ENCODE results near the gene KCP.

Gene KCP

DNA sequence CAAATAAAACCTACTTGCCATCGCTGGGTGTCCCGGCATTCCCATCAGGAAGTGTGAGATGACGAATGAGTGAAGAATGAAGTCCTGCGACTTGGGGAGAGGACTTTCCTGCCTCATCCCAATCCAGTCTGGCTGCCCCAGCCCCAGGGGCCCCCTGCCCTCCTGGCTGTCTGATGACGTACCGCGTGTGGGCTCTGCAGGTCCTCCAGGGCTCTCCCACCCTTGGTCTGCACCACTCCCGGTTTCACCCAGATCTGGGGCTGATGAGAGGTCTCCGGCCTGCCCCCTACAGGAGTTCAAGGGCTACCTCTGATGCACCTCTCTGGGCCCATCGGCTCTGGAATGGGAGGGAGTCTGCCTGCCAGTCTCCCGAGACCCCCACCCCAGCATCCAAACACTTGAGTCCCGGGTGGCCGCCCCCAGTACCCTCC, 38.1 kb downstream of the KCP start:
- DNase-seq (ENCODE audit: low read depth): no peak

DNA sequence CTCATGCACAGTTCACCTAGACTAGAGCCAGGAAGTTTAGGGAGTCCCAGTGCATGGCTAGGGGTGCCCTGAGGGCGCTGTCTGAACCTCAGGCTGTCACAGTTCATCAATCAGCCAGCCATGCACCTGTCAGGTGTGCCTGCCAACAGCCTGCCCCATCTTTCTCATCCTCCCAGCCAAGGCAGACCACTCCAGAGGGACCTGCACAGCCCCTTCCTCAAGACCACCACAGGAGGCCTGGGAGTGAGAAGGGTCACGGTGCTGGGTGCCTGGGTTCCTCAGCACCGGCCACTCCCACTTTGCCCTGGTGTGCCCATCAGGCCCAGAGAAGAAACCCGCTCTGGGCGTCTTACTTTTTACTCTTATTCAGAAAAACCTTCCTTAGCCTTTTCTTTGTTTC, 39.5 kb downstream of the KCP start:
- DNase-seq (ENCODE audit: low read depth): no peak

DNA sequence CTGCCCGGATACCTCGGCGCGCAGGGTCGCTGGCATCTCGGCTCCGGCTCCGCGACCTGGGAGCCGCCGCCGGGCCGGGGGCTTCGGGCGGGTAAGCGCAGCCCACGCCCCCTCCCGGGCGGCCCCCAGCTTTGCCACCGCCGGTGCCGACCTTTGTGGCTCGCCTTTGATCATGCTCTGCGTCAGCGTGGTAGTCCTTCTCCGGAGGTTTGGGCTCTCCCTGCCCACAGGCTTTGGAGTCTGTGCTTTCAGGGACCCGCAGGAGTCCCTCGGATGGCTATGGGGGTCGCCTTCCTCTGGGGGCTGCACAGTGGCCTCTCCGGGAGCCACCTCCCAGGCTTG, 40.6 kb downstream of the KCP start:
- no peak for DNase-seq (ENCODE audit: low read depth)

DNA sequence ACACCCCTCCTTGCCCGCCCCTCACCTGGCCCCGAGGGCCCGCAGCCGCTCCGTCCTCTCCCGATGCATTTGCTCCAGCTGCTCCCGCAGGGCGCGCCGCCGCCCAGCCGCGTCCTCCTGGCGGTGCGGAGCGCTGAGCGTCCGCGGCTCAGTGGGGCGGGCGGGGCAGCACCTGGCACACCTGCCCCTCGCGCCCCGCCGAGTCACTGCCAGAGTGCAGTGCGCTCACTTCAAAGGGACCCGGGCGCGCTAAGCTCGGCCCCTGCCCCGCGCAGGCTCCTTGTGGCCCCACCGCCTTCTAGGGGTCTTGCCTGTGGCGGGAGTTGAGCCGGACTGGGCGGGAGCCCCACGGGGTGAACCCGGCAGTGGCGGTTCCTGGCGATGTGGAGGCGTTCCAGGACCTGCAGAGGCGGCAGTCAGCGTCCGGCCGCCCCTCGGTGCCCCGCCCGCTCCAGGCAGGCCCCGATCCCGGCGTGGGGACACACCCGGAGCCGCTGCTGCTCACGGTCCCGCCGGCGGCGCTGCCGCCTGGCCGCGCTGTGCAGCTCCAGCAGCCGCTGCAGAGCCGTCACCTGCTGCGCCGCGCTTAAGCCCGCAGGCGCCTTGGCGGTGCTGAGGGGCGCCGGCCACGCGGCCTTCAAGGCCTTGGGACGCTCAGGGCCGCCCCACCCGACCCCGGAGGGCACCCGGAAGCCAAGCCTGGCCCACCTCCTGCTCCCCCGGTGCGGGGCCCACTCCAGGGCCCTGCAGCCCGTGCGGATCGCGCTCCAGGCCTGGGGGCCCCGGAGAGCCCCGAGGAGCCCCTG, 41.2 kb downstream of the KCP start:
- no peak for DNase-seq (ENCODE audit: low read depth)

DNA sequence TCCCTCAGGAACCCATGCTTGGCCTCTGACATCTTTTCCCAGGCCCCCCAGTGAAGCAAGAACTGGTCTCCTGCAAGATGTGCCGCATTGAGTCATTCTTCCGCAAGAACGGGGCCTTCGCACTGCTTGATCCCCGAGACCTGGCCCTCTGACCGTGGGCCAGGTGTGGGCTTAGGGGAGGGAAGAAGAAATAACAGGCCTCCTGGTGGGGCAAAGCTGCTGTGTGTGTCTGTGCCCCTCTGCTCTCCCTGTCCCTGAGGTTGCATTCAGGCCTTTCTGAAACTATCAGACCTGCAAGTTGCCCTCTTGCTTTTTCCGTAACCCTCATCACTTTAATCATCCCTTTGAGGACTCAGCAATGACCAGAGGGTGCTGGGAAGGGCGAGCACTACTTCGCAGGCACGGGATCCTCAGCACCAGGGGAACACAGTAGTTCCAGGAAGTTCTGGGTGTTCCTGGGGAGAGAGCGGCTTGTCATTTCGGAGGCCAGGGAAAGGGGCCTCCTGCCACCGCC, 41.8 kb downstream of the KCP start:
- no peak for DNase-seq (ENCODE audit: low read depth)

DNA sequence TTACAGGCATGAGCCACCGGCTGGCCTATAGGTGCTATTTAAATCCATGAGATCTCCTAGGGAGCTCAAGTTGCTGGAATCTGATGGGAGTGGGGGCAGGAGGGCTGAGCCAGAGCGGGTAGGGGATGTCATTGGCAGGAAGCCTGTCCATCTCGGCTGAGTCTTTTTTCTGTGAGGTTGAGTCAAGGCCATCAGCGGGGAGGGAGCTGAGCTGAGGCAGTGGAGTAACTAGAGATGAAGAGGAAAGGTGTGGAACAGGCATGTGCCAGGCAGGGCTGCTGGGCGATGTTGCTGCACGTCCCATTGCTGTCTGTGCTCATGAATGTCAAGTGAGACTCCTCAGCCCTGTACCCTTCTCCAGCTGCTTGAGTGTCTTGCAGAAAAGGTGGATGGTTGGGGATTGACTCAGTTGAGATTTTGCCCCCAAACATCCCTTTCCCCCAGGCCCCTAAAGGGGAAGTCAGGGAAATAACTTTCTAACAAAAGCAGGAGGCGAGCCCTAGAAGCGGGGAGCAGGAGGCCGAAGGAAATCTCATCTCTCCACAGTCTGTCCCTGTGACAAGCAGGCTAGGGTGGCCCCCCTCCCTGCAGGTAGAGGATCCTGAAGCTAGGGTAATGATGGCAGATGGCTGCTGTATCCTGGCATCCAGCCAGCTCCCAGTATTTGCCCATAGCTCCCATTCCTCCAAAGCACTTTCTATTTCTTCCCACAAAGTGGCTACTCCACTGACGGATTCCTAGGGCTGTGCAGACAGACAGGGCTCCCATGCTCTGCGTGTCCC, 42.5 kb downstream of the KCP start:
- DNase-seq (ENCODE audit: low read depth): no peak

DNA sequence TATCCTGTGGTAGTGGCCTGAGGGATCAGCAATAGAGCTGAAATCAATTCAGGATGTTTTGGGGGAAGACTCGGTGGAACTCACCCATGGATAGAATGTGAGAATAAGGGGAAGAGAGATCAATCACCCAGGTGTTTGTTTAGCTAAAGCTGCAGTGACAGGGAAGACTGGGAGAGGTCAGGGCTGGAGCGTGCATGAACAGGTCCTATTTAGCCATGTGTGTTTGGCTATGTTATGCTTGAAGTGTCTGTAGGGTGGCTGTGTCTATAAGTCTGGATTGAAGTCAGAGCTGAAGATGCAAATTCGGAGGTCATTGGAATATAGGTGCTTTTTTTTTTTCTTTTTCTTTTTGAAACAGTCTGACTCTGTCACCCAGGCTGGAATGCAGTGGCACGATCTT, 43.3 kb downstream of the KCP start:
- DNase-seq (ENCODE audit: low read depth): no peak

DNA sequence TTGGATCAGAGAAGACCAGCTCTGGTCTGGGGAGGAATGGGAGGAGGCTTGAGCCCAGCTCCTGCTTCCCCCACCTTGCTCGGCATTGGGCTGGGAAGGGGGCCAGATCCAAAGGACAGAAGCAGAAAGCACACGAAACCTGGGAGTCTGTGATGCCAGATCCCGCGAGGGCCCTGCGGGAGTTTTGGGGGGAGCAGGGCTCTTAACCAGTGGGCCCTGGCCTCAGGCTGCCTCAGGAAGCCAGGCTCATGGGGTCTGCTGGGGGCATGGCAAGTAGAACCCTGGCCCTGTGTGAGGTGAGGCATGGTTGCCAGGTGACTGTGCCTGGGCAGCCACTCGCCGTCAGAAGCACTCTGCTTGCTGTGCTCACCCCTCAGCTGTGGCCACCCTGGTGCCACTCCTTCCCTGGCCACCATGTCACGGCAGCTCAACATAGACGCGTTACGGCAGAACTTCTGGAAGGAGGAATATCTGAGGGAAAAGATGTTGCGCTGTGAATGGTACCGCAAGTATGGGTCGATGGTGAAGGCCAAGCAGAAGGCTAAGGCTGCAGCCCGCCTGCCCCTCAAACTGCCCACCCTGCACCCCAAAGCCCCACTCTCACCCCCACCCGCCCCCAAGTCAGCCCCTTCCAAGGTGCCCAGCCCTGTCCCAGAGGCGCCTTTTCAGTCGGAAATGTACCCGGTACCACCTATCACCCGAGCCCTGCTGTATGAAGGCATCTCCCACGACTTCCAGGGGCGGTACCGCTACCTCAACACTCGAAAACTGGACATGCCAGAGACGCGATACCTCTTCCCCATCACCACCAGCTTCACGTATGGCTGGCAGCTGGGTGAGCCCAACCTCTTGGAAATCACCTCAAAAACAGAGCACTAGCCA, 44.3 kb downstream of the KCP start:
- DNase-seq (ENCODE audit: low read depth): no peak

DNA sequence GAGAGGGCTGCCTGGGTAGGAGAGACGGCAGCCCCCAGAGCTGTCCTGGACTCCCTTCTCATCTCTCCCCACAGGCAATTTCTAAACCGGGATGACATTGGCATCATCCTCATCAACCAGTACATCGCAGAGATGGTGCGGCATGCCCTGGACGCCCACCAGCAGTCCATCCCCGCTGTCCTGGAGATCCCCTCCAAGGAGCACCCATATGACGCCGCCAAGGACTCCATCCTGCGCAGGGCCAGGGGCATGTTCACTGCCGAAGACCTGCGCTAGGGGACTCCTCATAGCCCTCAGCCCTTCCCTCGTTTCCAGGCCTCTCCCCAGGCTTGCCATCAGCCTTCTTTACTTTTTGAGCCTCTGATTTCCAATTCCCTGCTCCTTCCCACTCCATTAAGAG, 45.2 kb downstream of the KCP start:
- no peak for DNase-seq (ENCODE audit: low read depth)

DNA sequence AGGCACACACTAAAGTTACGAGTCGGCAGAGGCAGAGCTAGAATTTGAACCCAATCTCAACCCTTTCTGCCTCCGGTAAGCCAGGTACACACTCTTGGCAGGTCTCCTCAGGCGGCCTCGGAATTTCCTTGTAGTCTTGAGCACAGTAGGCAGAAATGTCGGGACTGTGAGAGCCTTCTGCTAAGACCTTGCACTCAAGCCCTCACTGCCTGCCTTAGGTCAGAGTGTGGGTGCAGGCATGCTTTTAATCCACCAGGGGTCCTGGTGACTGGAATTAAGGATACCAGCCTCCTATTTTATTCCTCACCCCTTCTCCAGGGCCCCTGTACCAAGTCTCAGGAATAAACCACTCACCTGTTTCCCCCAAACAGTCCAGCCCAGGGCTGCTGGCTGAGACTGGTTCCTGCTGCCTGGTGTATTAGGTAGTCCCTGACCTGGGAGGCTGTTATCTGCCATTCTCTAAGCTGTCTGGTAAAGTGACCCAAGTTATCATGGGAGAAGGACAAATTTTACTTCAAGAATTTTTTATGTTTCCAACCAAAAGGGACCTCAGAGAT, 47.0 kb downstream of the KCP start:
- DNase-seq (ENCODE audit: low read depth): no peak

DNA sequence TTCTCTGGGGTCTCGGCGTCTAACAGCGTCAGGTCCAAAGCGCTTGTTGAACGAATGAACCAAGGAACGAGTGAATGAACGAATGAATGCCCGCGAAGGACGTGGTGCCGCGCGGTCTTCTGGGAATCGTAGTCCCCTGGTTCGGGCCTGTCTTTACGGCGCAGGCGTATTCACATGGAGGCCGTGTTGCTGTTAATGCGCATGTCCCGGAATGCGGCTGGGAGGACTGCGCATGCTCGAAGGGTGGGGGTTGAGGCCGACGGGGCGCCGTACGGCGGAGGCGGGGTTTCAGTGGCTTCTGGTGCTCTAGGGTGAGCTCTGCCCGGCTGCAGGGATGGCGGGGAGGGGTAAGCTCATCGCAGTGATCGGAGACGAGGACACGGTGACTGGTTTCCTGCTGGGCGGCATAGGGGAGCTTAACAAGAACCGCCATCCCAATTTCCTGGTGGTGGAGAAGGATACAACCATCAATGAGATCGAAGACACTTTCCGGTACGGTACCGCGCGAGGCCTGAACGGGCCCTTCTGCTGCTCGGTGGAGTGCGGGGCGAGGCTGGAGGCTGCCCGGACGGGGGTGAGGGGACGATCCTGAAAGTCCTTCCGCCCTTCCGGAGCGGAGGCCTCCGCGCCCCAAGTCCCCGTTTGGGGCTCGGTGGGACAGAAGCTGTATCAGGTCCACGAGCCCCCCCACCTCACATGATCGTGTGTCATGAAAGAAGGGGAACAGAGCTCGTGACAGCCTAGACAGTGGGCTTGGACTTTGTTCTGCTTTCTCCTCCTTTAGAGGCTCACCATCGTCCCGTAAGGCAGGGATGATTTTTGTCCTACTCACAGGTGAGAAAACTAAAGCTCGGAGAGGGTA, 47.7 kb downstream of the KCP start, which contains the start of gene ATP6V1F:
ATP6V1F (plus strand) TSS at position 286 of the 862 bp plus-strand sequence; CDS start at position 335, 49 bp downstream.
- DNase-seq (ENCODE audit: low read depth): peak; percentile 99

DNA sequence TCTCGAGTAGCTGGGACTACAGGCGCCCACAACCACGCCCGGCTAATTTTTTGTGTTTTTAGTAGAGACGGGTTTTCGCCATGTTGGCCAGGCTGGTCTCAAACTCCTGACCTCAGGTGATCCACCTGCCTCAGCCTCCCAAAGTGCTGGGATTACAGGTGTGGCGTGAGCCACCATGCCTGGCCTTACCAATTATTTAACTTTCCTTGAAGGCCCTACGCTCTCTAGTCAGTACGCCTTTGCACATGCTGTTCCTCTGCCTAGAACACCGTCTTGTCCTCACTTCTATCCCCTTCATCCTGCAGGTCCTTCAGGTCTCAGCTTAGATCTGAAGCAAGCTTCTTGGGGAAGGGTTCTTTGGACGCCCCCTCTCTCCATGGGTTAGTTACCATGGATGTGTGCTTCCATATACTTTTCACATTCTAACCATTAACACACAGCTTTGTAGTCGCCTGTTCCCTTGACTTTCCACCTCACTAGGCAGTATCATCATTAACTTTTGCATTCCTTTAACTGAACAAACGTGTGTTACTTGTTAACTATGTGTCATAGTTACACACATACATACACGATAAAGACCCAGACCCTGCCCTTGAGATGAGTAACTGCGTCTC, 48.4 kb downstream of the KCP start:
- DNase-seq (ENCODE audit: low read depth): no peak

DNA sequence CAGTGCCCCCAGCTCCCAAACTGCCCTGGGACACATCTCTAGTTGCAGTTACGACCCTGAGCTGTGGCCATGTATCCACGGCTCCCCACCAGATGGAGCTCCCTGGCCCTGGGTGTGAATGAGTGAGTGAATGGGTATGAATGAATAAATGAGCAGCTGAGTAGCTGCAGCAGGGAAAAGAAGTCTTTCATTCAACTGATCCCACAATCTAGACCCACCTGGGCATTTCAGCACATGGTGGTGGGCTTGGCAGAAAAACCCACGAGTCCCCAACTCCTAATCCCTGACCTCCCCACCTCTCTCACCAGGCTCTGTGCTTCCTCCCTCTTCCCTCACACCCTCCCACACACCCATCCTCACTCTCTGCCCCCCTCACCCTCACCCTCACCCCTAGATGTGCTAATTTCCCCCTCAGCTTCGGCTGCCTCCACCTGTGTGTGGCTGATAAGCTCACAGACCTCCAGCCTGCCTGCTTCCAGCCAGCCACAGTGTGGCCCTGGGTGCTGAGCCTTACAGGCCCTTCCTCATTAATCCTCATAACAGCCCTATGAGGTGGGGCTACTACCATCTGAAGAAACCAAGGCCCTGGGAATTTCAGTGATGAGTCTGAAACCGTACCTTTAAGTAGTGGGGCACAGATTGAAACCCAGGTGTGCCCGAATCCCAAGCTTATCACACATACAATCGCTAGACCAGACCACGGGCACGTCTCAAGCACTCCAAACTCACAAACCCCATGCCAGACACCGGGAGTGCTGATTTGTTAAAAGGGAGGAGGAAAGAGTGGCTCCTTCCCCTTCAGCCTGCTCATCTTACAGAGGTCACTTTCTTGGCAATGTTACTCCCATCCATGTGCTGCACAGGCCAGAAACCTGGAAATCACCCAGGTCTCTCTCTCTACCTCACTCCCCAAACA, 50.1 kb downstream of the KCP start:
- no peak for DNase-seq (ENCODE audit: low read depth)

DNA sequence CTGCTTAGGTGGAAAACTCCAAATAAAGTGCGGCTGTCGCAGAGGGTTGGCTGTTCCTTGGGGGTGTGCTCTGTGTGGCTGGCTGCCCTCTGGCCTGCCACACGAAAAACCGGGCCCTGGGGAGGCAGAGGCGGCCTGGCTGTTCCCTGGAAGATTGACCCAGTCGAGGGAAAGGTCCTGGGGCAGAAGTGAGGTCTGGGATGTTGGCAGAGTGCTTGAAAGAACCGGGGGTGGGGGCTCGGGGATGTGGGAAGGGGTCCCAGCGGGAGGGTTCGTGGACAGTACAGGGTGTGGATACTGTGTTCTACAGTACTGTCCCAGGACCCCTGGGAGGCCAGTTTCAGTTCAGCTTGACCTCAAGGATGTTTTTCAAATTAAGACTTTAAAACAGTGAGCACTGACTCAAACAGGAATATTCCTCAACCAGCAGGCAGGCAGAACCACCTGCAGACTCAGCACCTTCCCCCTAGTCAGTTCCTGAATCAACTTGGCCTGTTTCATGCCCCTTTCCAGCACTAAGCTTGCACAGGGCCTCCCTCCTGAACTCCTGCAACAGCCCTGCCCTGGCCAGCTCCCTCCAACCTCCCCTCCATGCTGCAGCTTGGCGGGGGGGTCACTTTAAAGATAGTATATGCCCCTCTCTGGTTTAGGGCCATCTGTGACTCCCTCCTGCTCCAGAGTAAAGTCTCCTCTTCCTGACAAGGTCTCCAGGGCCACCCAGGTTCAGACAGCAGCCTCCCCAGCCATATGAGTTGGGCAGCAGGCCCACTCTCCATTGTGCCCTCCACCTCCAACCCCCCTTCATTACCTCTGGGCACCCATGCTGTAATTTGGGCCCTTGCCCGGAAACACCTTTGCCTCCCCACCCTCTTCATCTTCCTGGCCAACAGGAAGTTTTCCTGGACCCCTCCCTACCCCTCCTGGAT, 51.0 kb downstream of the KCP start:
- DNase-seq (ENCODE audit: low read depth): no peak

DNA sequence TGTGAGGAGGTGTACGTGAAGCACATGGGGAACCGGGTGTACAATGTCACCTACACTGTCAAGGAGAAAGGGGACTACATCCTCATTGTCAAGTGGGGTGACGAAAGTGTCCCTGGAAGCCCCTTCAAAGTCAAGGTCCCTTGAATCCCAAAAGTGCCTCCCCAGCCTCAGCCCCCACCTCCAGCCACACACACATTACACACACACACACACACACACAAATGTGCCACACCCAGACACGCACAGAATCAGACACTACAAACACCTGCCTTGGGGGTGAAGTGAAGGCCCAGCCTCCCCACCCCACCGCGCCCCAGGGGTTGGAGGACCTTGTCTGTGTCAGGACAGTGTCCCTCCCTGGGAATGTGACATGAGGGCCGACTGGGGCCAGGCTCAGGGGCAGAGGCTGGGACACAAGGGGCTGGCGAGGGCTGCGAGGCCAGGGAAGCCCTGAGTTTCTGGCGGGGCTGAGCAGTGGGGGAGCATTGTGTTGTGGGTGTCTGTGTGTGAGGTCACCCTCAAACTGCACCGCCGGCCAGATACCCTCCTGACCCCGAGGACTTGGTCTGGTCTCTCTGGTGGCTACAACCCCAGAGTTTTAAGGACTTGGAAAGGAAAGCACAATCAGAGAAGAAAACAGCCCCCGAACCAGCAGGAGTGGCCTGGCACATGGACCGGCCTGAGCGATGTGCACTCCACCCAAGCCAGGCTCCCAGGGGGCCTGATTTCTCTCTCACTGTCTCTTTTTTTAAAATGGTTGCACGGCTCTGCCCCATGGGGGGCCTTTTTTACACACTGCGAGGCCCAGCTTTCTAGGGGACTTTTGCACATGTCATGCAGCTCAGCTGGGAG, 51.9 kb downstream of the KCP start:
- DNase-seq (ENCODE audit: low read depth): no peak

DNA sequence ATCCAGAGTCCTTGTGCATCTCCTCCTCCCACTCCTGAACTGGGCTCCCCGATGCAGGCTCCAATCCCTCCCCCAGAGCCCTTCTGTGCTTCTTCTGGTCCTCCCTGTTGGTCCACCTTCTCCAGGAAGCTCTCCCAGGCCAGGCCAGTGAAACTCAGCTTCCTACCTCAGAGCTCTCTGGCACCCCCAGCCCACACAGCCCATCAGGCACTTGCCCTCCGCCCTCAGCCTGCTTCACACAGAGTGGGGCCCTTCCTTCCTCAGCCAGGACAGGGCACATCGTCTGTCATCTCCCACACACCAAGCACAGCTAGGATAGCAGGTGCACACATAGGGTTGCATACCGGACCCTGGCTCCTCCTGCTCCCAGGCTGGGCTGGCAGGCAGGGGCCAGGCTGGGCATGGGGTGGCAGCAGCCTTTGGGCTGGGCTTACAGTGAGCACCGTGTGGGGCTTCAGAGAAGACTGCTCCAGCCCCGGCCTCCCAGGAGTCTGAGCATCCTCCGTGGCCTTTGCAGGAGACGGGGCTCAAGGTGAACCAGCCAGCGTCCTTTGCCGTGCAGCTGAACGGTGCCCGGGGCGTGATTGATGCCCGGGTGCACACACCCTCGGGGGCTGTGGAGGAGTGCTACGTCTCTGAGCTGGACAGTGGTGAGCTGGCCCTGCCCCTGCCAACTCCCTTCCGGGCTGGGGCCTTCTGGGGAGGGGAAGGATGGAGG, 54.3 kb downstream of the KCP start:
- DNase-seq (ENCODE audit: low read depth): no peak

DNA sequence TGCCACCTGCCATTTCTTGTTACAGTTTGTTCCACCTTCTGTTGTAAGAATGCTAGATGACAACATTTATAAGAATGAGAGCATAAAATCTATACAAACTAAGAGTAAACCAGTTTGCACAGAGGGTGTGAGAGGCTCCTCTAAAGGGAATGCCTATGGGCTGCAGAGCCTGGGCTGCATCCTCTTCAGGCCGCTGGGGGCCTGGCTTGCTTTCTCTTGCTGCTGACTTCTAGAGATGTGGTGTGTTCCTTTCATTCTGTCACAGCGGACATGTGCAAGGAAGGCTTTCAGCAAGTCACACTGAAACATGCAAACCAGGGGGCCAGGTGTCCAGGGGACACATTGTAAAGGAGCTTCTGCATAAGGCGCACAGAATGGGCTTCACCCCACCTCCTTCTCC, 55.0 kb downstream of the KCP start:
- no peak for DNase-seq (ENCODE audit: low read depth)
